ENCODE results near the gene MAS1. TPM values are rescaled to one million over a fixed set of nuclear protein-coding genes. Genes with fewer than 3 reads are reported as not detected.

Gene MAS1
- total and polyA plus RNA-seq, 2 donors (not counting 1 experiment from before 2014, with no cell fraction given), result not detected

DNA sequence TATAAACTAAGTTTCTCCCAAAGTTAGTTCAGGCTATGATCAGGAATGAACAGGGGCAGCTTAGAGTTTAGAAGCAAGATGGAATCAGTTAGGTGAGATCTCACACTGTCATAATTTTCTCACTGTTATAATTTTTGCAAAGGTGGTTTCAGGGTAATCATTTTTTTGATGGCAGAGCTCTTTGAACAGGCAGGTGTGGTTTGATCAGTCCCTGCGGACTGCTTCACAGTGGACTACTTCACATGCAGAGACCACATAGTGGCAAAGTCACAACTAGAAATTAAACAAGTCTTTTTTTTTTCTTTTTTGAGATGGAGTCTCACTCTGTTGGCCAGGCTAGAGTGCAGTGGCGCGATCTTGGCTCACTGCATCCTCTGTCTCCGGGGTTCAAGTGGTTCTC lies 6.8 kb downstream of the MAS1 start:
- Mint-ChIP-seq H3K4me1 (no peaks in the 10 kb centered on the region), H3K9me3 (ENCODE audit: insufficient read depth) (no peaks in the 10 kb centered on the region), H3K4me3 (no peak overlapping the region), H3K27ac (no peak overlapping the region), H3K27me3 (peaks cover 30% of the 10 kb centered on the region)
- no peaks in the 10 kb centered on the region for H4K20me1 ChIP-seq (ENCODE audit: control insufficient read depth, insufficient read depth, low read length, poor library complexity, severe bottlenecking)
- CTCF ChIA-PET, result no interaction called here
- H3K36me3 ChIP-seq (replicated peaks in 1 of 2; ENCODE audit: control extremely low read depth in 1 of 2, control insufficient read depth in 1 of 2, extremely low read depth in 1 of 2, insufficient read depth in 2 of 2, low read length in 1 of 2), result no peaks in the 10 kb centered on the region
- no peak for TF ChIP-seq CTCF (IDR thresholded peaks at IDR 0.05)
- no peak for TF ChIP-seq EZH2 (IDR thresholded peaks at IDR 0.05; ENCODE audit: borderline replicate concordance, insufficient read depth, low read depth, low read length, poor library complexity, severe bottlenecking)
- H3K4me1 ChIP-seq (ENCODE audit: control insufficient read depth in 2 of 2, insufficient read depth in 2 of 2, low read length in 2 of 2), result no peaks in the 10 kb centered on the region
- H3K27ac ChIP-seq (ENCODE audit: low read length in 2 of 2), result no peak overlapping the region
- H2AFZ ChIP-seq (ENCODE audit: insufficient read depth, low read depth, low read length, poor library complexity, severe bottlenecking), result no peak overlapping the region
- POLR2A ChIA-PET, result no interaction called here
- no peak overlapping the region for H3K4me2 ChIP-seq (replicated peaks; ENCODE audit: low read depth, low read length, poor library complexity, severe bottlenecking)
- DNase-seq, result no peak
- H3K27me3 ChIP-seq (replicated peaks in 1 of 4; ENCODE audit: control extremely low read depth in 1 of 4, control insufficient read depth in 3 of 4, insufficient read depth in 4 of 4, low read length in 3 of 4), result no peaks in the 10 kb centered on the region
- no peak overlapping the region for H3K4me3 ChIP-seq (ENCODE audit: control extremely low read depth in 1 of 5, extremely low read depth in 1 of 5, insufficient read depth in 1 of 5, low read depth in 2 of 5, low read length in 4 of 5)
- no peak overlapping the region for H3K9ac ChIP-seq (ENCODE audit: low read length)
- intact Hi-C loops (cut with micrococcal nuclease), result no loop called here
- ATAC-seq (ENCODE audit: low read depth), result no peak
- WGBS (ENCODE audit: insufficient coverage), result 92% methylated on average over 4 of the region's 4 CpGs
- H3K9me3 ChIP-seq (ENCODE audit: control extremely low read depth in 1 of 3, control insufficient read depth in 2 of 3, insufficient read depth in 1 of 3, low read length in 2 of 3), result no peaks in the 10 kb centered on the region
- no peaks in the 10 kb centered on the region for H3K79me2 ChIP-seq (ENCODE audit: control insufficient read depth, insufficient read depth, low read length)

DNA sequence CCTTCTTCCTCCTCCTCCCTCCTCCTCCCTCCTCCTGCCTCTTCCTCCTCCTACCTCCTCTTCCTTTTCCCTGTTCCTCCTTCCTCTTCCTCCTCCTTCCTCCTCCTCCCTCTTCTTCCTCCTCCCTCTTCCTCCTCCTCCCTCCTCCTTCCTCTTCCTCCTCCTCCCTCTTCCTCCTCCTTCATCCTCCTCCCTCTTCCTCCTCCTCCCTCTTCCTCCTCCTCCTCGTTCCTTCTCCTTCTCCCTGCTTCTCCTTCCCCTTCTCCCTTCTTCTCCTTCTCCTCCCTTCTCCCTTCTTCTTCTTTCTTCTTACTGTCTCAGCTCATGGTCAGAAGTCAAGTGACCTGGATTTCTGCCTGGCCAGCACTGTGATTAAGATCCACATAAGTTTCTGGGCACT lies 7.7 kb downstream of the MAS1 start:
- Histone ChIP-seq H3K36me3 (replicated peaks in 1 of 2; ENCODE audit: control extremely low read depth in 1 of 2, control insufficient read depth in 1 of 2, extremely low read depth in 1 of 2, insufficient read depth in 2 of 2, low read length in 1 of 2) (no peaks in the 10 kb centered on the region), H3K27me3 (replicated peaks in 1 of 4; ENCODE audit: control extremely low read depth in 1 of 4, control insufficient read depth in 3 of 4, insufficient read depth in 4 of 4, low read length in 3 of 4) (no peaks in the 10 kb centered on the region), H3K79me2 (ENCODE audit: control insufficient read depth, insufficient read depth, low read length) (no peaks in the 10 kb centered on the region), H3K4me1 (ENCODE audit: control insufficient read depth in 2 of 2, insufficient read depth in 2 of 2, low read length in 2 of 2) (no peaks in the 10 kb centered on the region), H3K4me2 (replicated peaks; ENCODE audit: low read depth, low read length, poor library complexity, severe bottlenecking) (no peak overlapping the region), H2AFZ (ENCODE audit: insufficient read depth, low read depth, low read length, poor library complexity, severe bottlenecking) (no peak overlapping the region), H3K9ac (ENCODE audit: low read length) (no peak overlapping the region), H3K4me3 (ENCODE audit: control extremely low read depth in 1 of 5, extremely low read depth in 1 of 5, insufficient read depth in 1 of 5, low read depth in 2 of 5, low read length in 4 of 5) (no peak overlapping the region), H4K20me1 (ENCODE audit: control insufficient read depth, insufficient read depth, low read length, poor library complexity, severe bottlenecking) (no peaks in the 10 kb centered on the region), H3K9me3 (ENCODE audit: control extremely low read depth in 1 of 3, control insufficient read depth in 2 of 3, insufficient read depth in 1 of 3, low read length in 2 of 3) (no peaks in the 10 kb centered on the region), H3K27ac (ENCODE audit: low read length in 2 of 2) (no peak overlapping the region)
- Mint-ChIP-seq H3K4me1 (no peaks in the 10 kb centered on the region), H3K27me3 (peaks cover 22% of the 10 kb centered on the region), H3K9me3 (ENCODE audit: insufficient read depth) (no peaks in the 10 kb centered on the region), H3K27ac (no peak overlapping the region), H3K4me3 (no peak overlapping the region)
- ChIA-PET CTCF (no interaction called here), POLR2A (no interaction called here)
- ATAC-seq (ENCODE audit: low read depth) (no peak), DNase-seq (no peak)
- no peak for TF ChIP-seq EZH2 (IDR thresholded peaks at IDR 0.05; ENCODE audit: borderline replicate concordance, insufficient read depth, low read depth, low read length, poor library complexity, severe bottlenecking)
- TF ChIP-seq CTCF (IDR thresholded peaks at IDR 0.05), result no peak
- WGBS (ENCODE audit: insufficient coverage), result 41% methylated on average over 1 of the region's 1 CpG
- intact Hi-C loops (cut with micrococcal nuclease), result no loop called here

All from B cell (primary cell).